Bronchial epithelial cell (primary cell): ENCODE measurements around the gene ORM2. TPM values are rescaled to one million over a fixed set of nuclear protein-coding genes. Genes with fewer than 3 reads are reported as not detected.

Source experiments
- DNase-seq: peaks from one replicate; pipeline ENCODE4 v3.0.0-alpha.2; 2010; ENCODE audit warnings: low read depth
- FAIRE-seq: peaks from 2 replicates; lab custom pipeline; 2011; peaks lifted over from hg19 to GRCh38; lab: Jason Lieb, UNC
- H3K27me3 ChIP-seq: 2 replicates; pipeline ENCODE4 v1.5.1; 2011; ENCODE audit warnings: low read length; ENCODE audit not compliant: control insufficient read depth, insufficient read depth
- H3K36me3 ChIP-seq: 2 replicates; pipeline ENCODE4 v1.5.1; 2011; ENCODE audit warnings: low read length; ENCODE audit not compliant: control insufficient read depth, insufficient read depth
- H3K4me3 ChIP-seq: 2 replicates; pipeline ENCODE4 v1.5.1; 2011; ENCODE audit warnings: mild to moderate bottlenecking, low read depth, low read length, control low read depth
- CTCF ChIP-seq: IDR thresholded peaks from 2 replicates; pipeline ENCODE4 v1.5.1; 2011; ENCODE audit warnings: mild to moderate bottlenecking, moderate library complexity, low read length, control low read depth, inconsistent platforms; ENCODE audit not compliant: insufficient read depth, severe bottlenecking
- total RNA-seq: library from RNA; depleted of rRNA; stranded (reverse); fragments of >200 nt; gene quantifications from 2 replicates; pipeline ENCODE4 v1.2.1, GENCODE V29; 2014

Gene ORM2
- total RNA-seq, 1 donor from 2014 or later, result not detected

- FAIRE-seq (no peak), DNase-seq (no peak)
- Histone ChIP-seq H3K36me3 (no peaks in the 10 kb centered on the region), H3K27me3 (no peaks in the 10 kb centered on the region), H3K4me3 (no peak overlapping the region)
- no peak for TF ChIP-seq CTCF
Observed at GRCh38 chr9:114335745-114336144, 6.1 kb downstream of the ORM2 start.

- TF ChIP-seq CTCF, result no peak
- H3K27me3 ChIP-seq, result no peaks in the 10 kb centered on the region
- peaks cover 1% of the 10 kb centered on the region for H3K36me3 ChIP-seq
- DNase-seq (no peak), FAIRE-seq (no peak)
- no peak overlapping the region for H3K4me3 ChIP-seq
Observed at GRCh38 chr9:114336157-114336556, 6.5 kb downstream of the ORM2 start.

- peaks cover 2% of the 10 kb centered on the region for H3K36me3 ChIP-seq
- no peak for DNase-seq
- no peak for TF ChIP-seq CTCF
Observed at GRCh38 chr9:114336699-114337395, 7.2 kb downstream of the ORM2 start.

GRCh38 chr9:114338187-114338586 is 8.5 kb downstream of the ORM2 start:
- peak; percentile 18 for FAIRE-seq

More at GRCh38 chr9:114336699-114337395, 7.2 kb downstream of the ORM2 start:
- FAIRE-seq, result no peak
- Histone ChIP-seq H3K4me3 (no peak overlapping the region), H3K27me3 (no peaks in the 10 kb centered on the region)

GRCh38 chr9:114339130-114339908 is 9.7 kb downstream of the ORM2 start:
- DNase-seq, result no peak
- TF ChIP-seq CTCF, result peak; percentile 76
- FAIRE-seq, result peak; percentile 66
- Histone ChIP-seq H3K4me3 (no peak overlapping the region), H3K36me3 (peaks cover 3% of the 10 kb centered on the region), H3K27me3 (no peaks in the 10 kb centered on the region)

More at GRCh38 chr9:114338187-114338586, 8.5 kb downstream of the ORM2 start:
- H3K36me3 ChIP-seq, result peaks cover 2% of the 10 kb centered on the region
- DNase-seq, result no peak
- H3K4me3 ChIP-seq, result no peak overlapping the region
- no peak for TF ChIP-seq CTCF
- H3K27me3 ChIP-seq, result no peaks in the 10 kb centered on the region
